Mucosa of descending colon (tissue), 3 donors: ENCODE results near the gene SFMBT2. TPM values are rescaled to one million over a fixed set of nuclear protein-coding genes. Genes with fewer than 3 reads are reported as not detected.

ENCODE experiments used
- ATAC-seq: fragments of 200-7000 bp; cut with Tn5 transposase; one replicate; pipeline ENCODE4 v1.9.1; 2020; ENCODE audit warnings: mild to moderate bottlenecking, moderate library complexity
- DNase-seq, 3 donors: peaks; one replicate each; pipeline ENCODE4 v3.0.0-alpha.2; 2020
- H3K36me3 ChIP-seq: fragments of 200-600 bp; one replicate; pipeline ENCODE4 v1.8.0; 2021; ENCODE audit warnings: low read depth, mild to moderate bottlenecking
- H3K4me1 ChIP-seq: fragments of 200-600 bp; one replicate; pipeline ENCODE4 v1.8.0; 2021; ENCODE audit warnings: low read depth, mild to moderate bottlenecking
- H3K4me3 ChIP-seq: fragments of 200-600 bp; one replicate; pipeline ENCODE4 v1.8.0; 2021; ENCODE audit warnings: mild to moderate bottlenecking
- H3K9me3 ChIP-seq: fragments of 200-600 bp; one replicate; pipeline ENCODE4 v1.8.0; 2021; ENCODE audit warnings: mild to moderate bottlenecking
- CTCF ChIP-seq: fragments of 200-600 bp; IDR thresholded peaks from one replicate; pipeline ENCODE4 v1.8.0; 2022; ENCODE audit warnings: antibody characterized with exemption, mild to moderate bottlenecking
- intact Hi-C, 2 donors: fragments of 100-400 bp; cut with DNase I in 1 of 2; cut with micrococcal nuclease in 1 of 2; formaldehyde crosslinking; loops; one replicate each; pipeline versions ENCODE4 v1.11.0 to v1.11.1; 2022; cut with DNase I, micrococcal nuclease
- total RNA-seq, 3 donors: library from RNA; stranded (reverse); fragmentation: NEBNext Ultra II Directional in 2 of 3; extraction: Animal tissue kit (Norgen Biotek cat#: 25700) in 2 of 3; gene quantifications; one replicate each; pipeline versions ENCODE4 v1.2.1 to v1.2.4, GENCODE V29; 2021 to 2023
- donor health status: DM: no; HTN: no; CAD: no; lungs with moderate emphysema.
- donor health status: DM: no; HTN: no; CAD: no.
- donor health status: DM: no; HTN: yes; CAD: no.

The SFMBT2 gene
- total RNA-seq, 3 donors from 2014 or later, result 3.9 to 8.8 (median 5.7) TPM

- Histone ChIP-seq H3K36me3 (no peaks in the 10 kb centered on the region), H3K4me3 (no peak overlapping the region), H3K4me1 (no peaks in the 10 kb centered on the region), H3K9me3 (no peaks in the 10 kb centered on the region)
- intact Hi-C loops, result no loop called here
- peak in 2 of 3 donors; percentile 46 to 48 for DNase-seq
- peak; percentile 59 for ATAC-seq
- peak; percentile 19 for TF ChIP-seq CTCF
Measured at GRCh38 chr10:7121154-7121797, 289.6 kb downstream of the SFMBT2 start.

GRCh38 chr10:7119325-7120015, 291.4 kb downstream of the SFMBT2 start:
- no peak for TF ChIP-seq CTCF
- DNase-seq (no peak), ATAC-seq (no peak)
- H3K4me3 ChIP-seq, result no peak overlapping the region
- H3K9me3 ChIP-seq, result no peaks in the 10 kb centered on the region
- no peaks in the 10 kb centered on the region for H3K4me1 ChIP-seq
- H3K36me3 ChIP-seq, result no peaks in the 10 kb centered on the region
- intact Hi-C loops, result no loop called here

- H3K4me1 ChIP-seq, result no peaks in the 10 kb centered on the region
- DNase-seq (no peak), ATAC-seq (no peak)
- no peak overlapping the region for H3K4me3 ChIP-seq
- no peaks in the 10 kb centered on the region for H3K9me3 ChIP-seq
- no peaks in the 10 kb centered on the region for H3K36me3 ChIP-seq
- intact Hi-C loops, result no loop called here
- TF ChIP-seq CTCF, result no peak
Measured at GRCh38 chr10:7117806-7118674, 292.8 kb downstream of the SFMBT2 start.

GRCh38 chr10:7117177-7117799, 293.5 kb downstream of the SFMBT2 start:
- ATAC-seq (no peak), DNase-seq (no peak)
- Histone ChIP-seq H3K36me3 (no peaks in the 10 kb centered on the region), H3K4me3 (no peak overlapping the region), H3K4me1 (no peaks in the 10 kb centered on the region), H3K9me3 (no peaks in the 10 kb centered on the region)
- intact Hi-C loops, result no loop called here
- no peak for TF ChIP-seq CTCF

- no peaks in the 10 kb centered on the region for H3K36me3 ChIP-seq
- no peak for ATAC-seq
- no peak for DNase-seq
- TF ChIP-seq CTCF, result no peak
- H3K4me1 ChIP-seq, result no peaks in the 10 kb centered on the region
- H3K4me3 ChIP-seq, result no peak overlapping the region
- intact Hi-C loops, result no loop called here
- H3K9me3 ChIP-seq, result no peaks in the 10 kb centered on the region
Measured at GRCh38 chr10:7111561-7111960, 299.3 kb downstream of the SFMBT2 start.
